ENCODE results near the gene TRAK1.

DNA sequence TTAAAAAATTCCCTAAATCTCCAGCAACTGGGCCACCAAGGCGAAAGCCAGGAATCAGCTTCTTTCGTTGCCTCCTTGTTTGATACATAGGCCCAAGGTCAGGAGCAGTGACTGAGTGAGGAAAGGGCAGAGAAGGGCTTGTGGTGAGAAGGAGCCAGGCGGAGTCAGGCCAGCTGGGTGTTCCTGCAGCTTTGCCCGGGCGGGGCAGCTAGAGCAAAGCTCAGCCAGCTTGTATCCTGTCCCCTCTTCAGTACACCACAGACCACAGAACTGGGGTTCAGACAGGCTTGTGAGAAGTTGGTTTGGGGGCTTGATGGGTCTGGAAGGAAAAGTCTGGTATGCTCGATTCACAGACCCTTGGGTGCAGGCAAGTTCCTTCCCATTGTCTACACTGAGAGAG is 122.3 kb downstream of the TRAK1 start:
- no peak for TF ChIP-seq POLR2A (IDR thresholded peaks at IDR 0.05; ENCODE audit: low read length)
- no peak for TF ChIP-seq GATA1 (IDR thresholded peaks at IDR 0.05; ENCODE audit: low read depth, low read length)
